Inflammatory macrophage treated with lipopolysaccharide for 4 hours (primary cell): Measurements from ENCODE around the gene MYBPHL.
"Not testable (repeated sequence)": the region's sequence is repeated elsewhere in the genome, so short reads cannot be mapped to it uniquely, and the experiment has no call there.

Experiments used
- DNase-seq: peaks from one replicate; pipeline ENCODE4 v3.0.0-alpha.2; 2020

MYBPHL gene

DNA sequence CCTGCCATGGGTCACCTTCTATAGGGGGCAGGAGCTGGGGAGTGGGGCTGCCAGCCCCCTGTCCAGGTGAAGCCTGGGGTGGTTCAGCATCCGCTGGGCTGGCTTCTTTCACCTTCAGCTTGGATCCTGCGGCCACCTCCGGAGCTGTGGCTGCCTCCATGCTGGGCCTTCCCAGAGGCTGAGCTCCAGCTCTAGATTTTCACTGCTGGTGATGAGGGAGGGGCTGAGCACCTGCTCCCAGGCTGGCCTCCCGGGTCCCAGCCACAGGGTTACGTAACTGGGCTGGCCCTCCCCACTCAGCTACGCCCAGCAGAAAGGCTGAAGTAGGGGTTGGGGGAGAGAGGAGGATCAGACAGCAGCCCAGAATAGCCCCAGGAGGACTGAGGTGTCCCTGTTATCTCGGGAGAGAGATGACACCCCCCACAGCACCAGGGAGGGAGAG lies at the start of gene MYBPHL:
TSS of gene MYBPHL (minus strand) at position 180 of the 442 bp plus-strand sequence. CDS start at position 160, 20 bp downstream.
- no peak for DNase-seq

DNA sequence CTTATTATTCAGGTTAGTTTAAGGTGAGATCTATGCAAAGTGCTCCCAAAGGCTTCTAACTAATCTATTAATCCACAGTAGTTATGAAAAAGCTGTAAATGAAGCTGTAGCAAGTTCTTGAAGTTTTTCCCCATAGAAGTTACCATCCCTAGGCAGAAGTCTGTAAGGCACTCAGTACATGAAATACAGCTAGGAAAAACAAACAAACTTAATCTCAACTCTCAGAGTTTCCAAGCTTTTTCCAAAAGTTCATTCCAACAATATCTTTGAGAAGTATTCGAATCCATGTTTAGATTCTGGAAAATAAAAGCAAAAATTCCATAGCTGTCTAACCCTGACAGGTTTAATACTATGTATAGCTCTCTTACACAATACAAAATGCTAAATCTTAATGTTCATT lies 49.7 kb upstream of the MYBPHL start:
- no peak for DNase-seq

DNA sequence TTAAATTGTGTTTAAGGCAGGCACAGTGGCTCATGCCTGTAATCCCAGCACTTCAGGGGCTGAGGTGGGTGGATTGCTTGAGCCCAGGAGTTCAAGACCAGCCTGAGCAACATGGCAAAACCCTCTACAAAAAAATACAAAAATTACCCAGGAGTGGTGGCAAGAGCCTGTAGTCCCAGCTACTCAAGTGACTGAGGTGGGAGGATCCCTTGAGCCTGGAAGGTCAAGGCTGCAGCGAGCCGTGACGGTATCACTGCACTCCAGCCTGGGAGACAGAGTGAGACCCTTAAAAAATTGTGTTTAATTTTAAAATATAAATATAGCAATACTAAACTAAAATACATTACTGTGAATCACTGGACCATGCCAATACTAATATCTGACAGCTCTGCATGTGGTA lies 48.1 kb upstream of the MYBPHL start:
- DNase-seq, result no peak

- DNase-seq, result no peak
Measured at GRCh38 chr1:109351457-109351856, 44.6 kb upstream of the MYBPHL start.

DNA sequence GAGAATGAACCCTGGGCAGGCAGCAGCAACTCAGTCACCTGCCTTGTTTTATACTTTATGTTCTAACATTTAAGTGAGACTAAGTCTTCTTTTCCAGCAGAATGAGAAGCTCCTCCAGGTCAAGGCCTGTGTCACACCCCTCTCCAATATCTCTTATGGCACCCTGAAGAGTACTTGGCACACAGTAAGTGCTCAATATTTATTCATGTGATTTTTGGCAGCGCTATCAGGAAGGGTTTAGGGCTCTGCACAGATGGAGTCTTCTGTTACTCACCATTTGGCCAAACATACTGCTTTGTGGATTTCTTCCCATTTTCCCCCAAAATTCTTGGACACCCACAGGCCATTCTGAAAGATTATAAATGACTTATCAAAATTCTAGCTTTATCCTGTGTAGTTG lies 43.8 kb upstream of the MYBPHL start:
- no peak for DNase-seq

GRCh38 chr1:109350182-109350581 lies 43.4 kb upstream of the MYBPHL start:
- no peak for DNase-seq

DNA sequence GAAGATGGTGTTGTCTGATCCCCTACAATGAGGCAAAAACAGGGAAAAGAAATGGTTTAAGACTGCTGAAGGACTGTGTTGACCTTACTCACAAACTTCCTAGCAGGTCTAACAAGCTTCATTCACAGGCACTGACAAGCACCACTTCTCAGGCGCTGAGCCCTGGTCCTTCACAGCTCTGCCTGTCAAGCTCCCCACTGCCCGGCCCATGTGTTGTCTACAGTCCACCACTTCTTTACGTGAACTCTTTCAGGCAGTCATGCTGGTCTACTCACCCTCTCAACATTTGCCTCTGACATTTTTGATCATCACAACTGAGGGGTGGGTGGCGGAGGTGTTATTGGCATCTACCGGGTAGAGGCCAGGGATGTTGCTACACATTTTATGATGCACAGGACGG lies 40.7 kb upstream of the MYBPHL start:
- no peak for DNase-seq

DNA sequence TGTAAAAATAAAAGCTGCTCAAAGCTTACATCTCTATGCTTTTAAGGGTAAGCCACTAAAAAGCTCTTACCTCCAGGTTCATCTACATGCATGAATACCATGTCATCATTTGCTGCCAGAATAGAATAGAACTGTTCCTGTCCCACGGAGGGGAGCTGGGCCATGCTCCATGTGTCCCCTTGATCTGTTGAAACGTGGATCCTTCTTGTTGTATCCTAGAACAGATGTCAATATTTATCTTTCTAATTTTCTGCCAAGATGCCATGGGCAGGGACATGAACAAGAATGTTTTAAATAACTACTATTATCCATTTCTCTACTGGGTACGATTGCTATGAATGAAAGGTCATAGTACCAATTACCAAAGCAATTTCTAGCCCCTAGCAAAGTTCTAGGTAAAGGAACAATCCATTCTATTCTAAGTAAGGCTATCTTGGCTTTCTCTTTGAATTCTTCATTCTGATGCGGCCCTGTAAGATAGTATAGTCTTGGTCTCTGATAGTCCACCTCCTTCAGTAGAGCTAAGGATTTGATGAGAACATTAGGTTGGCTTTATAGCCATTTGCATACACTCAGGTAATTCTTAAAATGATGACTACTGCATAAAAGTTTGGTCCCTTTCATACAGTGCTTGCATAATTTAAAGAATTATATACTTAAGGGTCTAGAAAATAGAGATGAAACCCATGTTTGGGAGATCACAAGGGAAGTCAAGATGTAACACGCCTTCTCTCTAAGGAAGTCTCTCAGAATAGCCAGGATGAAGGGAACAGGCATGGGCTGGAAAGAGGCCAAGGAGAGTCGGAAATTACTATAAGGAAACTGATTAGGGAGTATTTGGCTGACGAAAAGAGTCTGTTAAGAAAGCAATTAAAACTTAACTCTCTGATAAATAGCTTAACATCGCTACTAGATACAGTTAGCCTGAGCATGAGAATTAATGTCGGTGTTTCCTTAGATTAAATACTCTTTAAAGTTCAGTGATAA lies 35.4 kb upstream of the MYBPHL start:
- DNase-seq, result no peak

DNA sequence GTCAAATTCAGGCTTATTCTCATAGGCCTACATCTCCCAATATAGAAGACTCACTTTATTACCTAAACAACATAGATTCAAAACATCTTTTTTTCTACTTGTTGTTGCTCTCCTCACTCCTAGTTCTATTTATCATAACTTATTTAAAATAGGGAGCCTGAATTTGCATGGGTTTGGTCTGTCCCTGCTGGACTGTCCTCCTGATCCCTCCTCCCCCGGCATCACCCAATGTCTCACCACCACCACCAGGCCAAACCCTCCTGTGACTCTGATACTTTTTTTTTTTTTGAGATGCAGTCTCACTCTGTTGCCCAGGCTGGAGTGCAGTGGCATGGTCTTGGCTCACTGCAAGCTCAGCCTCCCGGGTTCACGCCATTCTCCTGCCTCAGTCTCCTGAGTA lies 31.8 kb upstream of the MYBPHL start:
- DNase-seq, result no peak

DNA sequence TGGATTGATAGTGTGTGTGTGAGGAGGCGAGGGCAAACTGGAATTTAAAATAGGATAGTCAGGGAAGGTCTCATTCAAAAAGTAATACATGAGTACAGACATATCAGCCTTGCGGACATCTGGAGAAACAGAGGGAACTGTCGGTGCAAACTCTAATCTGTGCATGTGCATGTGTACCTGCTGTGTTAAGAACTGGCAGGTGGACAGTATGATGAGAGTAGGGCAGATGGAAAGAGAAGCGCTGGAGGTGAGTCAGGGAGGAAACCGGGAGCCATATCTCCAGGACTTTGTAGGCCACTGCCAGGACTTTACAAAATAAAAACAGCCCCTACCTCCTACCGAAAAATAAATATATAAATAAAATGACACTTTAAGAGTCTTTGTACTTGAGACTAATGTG lies 31.3 kb upstream of the MYBPHL start:
- no peak for DNase-seq

DNA sequence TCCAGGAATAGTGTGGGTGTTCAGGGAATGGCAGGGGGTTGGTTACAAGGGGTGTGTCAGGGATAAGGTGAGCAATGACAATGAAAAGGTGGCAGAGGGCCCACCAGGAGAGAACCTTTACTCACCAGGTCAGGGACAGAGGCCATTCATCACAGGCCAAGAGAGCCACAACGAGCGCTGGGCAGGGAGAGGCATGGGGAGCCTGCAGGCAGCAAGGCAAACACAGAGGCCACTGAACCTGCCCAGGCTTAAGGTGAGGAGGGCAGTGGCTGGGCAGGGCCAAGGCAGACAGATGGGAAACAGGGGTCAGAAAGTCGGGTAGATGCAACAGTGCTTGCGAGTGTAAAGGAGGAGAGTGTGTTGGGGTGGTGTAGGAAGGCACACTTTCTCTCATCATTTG lies 28.3 kb upstream of the MYBPHL start:
- no peak for DNase-seq

GRCh38 chr1:109331113-109331512 lies 24.3 kb upstream of the MYBPHL start:
- DNase-seq, result no peak

- DNase-seq, result no peak
Measured at GRCh38 chr1:109327285-109327684, 20.5 kb upstream of the MYBPHL start.

DNA sequence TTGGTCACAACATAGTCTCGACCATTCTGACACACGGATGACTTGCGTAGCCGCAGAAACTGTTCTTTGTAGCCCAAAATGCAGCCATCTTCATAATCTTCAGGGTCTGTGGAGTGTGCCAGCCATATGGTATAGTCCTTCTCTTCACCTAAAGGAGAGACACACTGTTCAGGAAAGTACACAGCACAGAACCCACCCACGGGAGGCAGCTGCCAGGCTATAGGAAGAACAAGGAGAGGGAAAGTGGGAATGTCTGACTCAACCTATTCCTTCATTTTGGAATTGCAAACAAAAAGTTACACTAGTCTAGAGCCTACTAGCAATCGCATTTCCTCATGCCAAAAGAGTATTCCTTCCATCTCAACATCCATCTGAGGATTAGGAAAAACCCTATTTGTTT lies 16.2 kb upstream of the MYBPHL start:
- DNase-seq, result no peak

- no peak for DNase-seq
Measured at GRCh38 chr1:109319114-109319513, 12.3 kb upstream of the MYBPHL start.

- no peak for DNase-seq
Measured at GRCh38 chr1:109316506-109316905, 9.7 kb upstream of the MYBPHL start.

DNA sequence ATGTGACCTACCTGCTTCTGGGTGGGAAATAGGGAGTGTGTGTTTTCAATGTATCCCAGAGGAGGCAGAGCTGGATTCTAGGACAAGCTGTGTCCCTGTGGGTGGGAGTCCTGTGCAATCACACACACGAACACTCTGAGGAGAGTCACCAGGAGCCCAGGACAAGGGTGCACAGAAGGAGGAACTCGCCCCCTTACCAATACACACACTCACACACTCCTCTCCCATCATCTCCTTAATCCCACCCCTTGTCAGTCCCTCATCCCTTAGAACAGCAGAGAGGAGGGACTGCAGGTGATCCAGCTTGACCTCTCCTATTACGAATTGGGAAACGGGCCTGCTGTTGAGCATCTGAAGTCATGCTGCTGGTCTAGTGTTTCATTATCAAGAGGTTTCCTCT lies 8.5 kb upstream of the MYBPHL start:
- no peak for DNase-seq

DNA sequence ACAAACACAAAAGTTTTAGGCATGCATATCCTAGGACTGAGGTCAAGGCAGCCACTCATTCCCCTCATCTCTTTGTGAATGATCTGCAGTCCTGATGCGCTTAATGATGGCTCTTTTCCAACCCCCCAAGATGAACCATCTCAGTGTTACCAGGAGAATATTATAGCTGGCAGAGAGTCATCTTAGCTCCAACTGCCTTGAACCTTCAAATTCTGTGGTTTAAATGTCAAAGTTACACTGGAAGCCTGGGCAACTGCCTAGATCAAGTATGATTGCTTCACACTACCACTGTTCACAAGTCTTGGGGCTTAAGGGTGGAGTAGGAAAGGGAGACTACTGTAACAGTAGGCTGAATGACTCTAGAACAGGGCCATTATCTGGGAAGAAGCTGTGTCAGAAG lies 8.0 kb upstream of the MYBPHL start:
- no peak for DNase-seq

- DNase-seq, result no peak
Measured at GRCh38 chr1:109312978-109313775, 6.4 kb upstream of the MYBPHL start.

- no peak for DNase-seq
Measured at GRCh38 chr1:109312246-109312645, 5.4 kb upstream of the MYBPHL start.

GRCh38 chr1:109309347-109309746 lies 2.5 kb upstream of the MYBPHL start:
- peak; percentile 49 for DNase-seq

- DNase-seq, result no peak
Measured at GRCh38 chr1:109307274-109308021, 637 bp upstream of the MYBPHL start.

GRCh38 chr1:109305991-109306390 lies 820 bp downstream of the MYBPHL start:
- DNase-seq, result not testable (repeated sequence)
